ENCODE measurements around the gene RRM1.
A peak's percentile ranks its signal among the peaks of the same experiment; 100 is the strongest.
"Not testable (repeated sequence)": the region's sequence is repeated elsewhere in the genome, so short reads cannot be mapped to it uniquely, and the experiment has no call there.

RRM1 gene

GRCh38 chr11:4094348-4095291, at the start of gene RRM1:
TSS of gene RRM1 (plus strand) at chr11:4094799. CDS start at chr11:4095013, 214 bp downstream.
- DNase-seq (ENCODE audit: low spot score), result peak; percentile 99

- no peak for DNase-seq (ENCODE audit: low spot score)
Observed at GRCh38 chr11:4044976-4045646, 49.5 kb upstream of the RRM1 start.

- no peak for DNase-seq (ENCODE audit: low spot score)
Observed at GRCh38 chr11:4048340-4048739, 46.3 kb upstream of the RRM1 start.

GRCh38 chr11:4049006-4049405, 45.6 kb upstream of the RRM1 start:
- no peak for DNase-seq (ENCODE audit: low spot score)

GRCh38 chr11:4050138-4050537, 44.5 kb upstream of the RRM1 start:
- DNase-seq (ENCODE audit: low spot score), result no peak

GRCh38 chr11:4053200-4053599, 41.4 kb upstream of the RRM1 start:
- DNase-seq (ENCODE audit: low spot score), result not testable (repeated sequence)

GRCh38 chr11:4054643-4055042, 40.0 kb upstream of the RRM1 start:
- no peak for DNase-seq (ENCODE audit: low spot score)

GRCh38 chr11:4059424-4059823, 35.2 kb upstream of the RRM1 start:
- DNase-seq (ENCODE audit: low spot score), result no peak

GRCh38 chr11:4060182-4060923, 34.2 kb upstream of the RRM1 start:
- DNase-seq (ENCODE audit: low spot score), result no peak

GRCh38 chr11:4061700-4062099, 32.9 kb upstream of the RRM1 start:
- no peak for DNase-seq (ENCODE audit: low spot score)

GRCh38 chr11:4063348-4063747, 31.3 kb upstream of the RRM1 start:
- no peak for DNase-seq (ENCODE audit: low spot score)

- peak; percentile 14 for DNase-seq (ENCODE audit: low spot score)
Observed at GRCh38 chr11:4064278-4064955, 30.2 kb upstream of the RRM1 start.

GRCh38 chr11:4065086-4065485, 29.5 kb upstream of the RRM1 start:
- no peak for DNase-seq (ENCODE audit: low spot score)

- DNase-seq (ENCODE audit: low spot score), result peak; percentile 83
Observed at GRCh38 chr11:4065601-4066377, 28.8 kb upstream of the RRM1 start.

- no peak for DNase-seq (ENCODE audit: low spot score)
Observed at GRCh38 chr11:4066910-4067309, 27.7 kb upstream of the RRM1 start.

GRCh38 chr11:4068962-4069361, 25.6 kb upstream of the RRM1 start:
- DNase-seq (ENCODE audit: low spot score), result no peak

GRCh38 chr11:4071325-4071724, 23.3 kb upstream of the RRM1 start:
- no peak for DNase-seq (ENCODE audit: low spot score)

GRCh38 chr11:4071914-4072313, 22.7 kb upstream of the RRM1 start:
- DNase-seq (ENCODE audit: low spot score), result no peak

- DNase-seq (ENCODE audit: low spot score), result peak; percentile 90
Observed at GRCh38 chr11:4072668-4073285, 21.8 kb upstream of the RRM1 start.

GRCh38 chr11:4074266-4074665, 20.3 kb upstream of the RRM1 start:
- peak; percentile 4 for DNase-seq (ENCODE audit: low spot score)

- no peak for DNase-seq (ENCODE audit: low spot score)
Observed at GRCh38 chr11:4076774-4077173, 17.8 kb upstream of the RRM1 start.
